HEK293 (cell line): ENCODE data around the gene FXYD5.

Experiments used
- CTCF ChIP-seq: fragments of 450-650 bp; formaldehyde crosslinking; IDR thresholded peaks from 2 replicates; pipeline ENCODE4 v1.5.1; 2016; ENCODE audit warnings: missing biosample characterization, missing genetic modification characterization
- PRDM6 ChIP-seq: fragments of 450-650 bp; formaldehyde crosslinking; IDR thresholded peaks from 2 replicates; pipeline ENCODE4 v1.5.1; 2017; ENCODE audit warnings: missing biosample characterization, missing genetic modification characterization
- ZNF274 ChIP-seq, 2 experiments: fragments of 200-500 bp in 1 of 2; fragments of 450-650 bp in 1 of 2; sonication (Bioruptor generic) in 1 of 2; formaldehyde crosslinking in 1 of 2; IDR thresholded peaks; 2 replicates each; pipeline versions ENCODE4 v1.5.1 to v1.6.1; 2014 to 2016; ENCODE audit warnings: borderline replicate concordance in 1 of 2, inconsistent platforms in 1 of 2, low read length in 1 of 2, missing biosample characterization in 1 of 2, missing genetic modification characterization in 1 of 2
- TF ChIP-seq, protein P1 (sequence below): sonication (generic); formaldehyde crosslinking; IDR thresholded peaks from 2 replicates; pipeline ENCODE4 v1.8.1; 2022; ENCODE audit warnings: mild to moderate bottlenecking, moderate library complexity, missing genetic modification reagents

DNA sequence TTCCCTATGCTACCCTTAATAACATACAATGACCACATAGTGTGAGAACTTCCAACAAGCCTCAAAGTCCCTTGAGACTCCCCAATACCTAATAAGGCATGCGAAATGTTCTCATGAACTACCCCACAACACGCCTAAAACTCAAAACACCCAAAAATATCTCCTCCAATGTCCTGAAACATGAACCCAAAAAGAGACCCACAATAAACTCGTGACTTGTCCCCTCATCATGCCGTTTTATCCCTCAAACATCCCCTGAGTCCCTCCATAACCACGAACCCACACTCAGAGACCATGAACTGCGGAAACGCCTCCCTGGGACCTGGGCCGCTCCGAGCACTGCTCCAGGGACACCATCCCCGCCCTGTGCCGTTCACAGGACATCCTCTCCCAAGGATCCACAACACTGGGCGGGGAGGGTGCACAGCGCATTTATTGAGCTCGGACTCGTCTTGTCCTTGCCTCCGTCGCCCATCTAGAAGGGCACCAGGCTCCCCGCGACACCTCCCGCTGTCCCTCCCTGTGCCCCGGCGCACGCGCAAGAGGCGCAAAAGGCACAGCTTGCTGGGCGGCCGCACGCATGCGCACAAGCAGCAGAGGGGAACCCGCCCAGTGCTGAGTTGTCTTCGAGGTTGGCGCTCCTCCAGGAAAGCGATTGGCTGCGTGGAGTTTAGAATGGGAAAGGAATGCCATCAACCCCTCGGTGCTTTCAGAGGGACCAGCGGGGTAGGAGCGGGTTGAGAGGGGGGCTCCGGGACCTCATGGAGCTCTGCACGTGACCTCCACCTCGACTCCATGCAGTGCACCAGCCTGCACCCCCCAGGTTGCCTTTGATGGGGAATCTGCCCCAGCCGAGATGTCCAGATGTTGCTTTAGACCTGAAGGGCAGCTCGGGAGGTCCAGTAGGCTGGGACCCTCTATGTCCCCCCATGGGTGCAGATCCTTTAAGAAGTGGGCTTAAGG is 30.2 kb upstream of the FXYD5 start:
- TF ChIP-seq CTCF (tag by site-specific recombination), result no peak
- TF ChIP-seq, protein P1, sequence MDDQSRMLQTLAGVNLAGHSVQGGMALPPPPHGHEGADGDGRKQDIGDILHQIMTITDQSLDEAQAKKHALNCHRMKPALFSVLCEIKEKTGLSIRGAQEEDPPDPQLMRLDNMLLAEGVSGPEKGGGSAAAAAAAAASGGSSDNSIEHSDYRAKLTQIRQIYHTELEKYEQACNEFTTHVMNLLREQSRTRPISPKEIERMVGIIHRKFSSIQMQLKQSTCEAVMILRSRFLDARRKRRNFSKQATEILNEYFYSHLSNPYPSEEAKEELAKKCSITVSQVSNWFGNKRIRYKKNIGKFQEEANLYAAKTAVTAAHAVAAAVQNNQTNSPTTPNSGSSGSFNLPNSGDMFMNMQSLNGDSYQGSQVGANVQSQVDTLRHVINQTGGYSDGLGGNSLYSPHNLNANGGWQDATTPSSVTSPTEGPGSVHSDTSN (CRISPR knock-in tag), result no peak
- TF ChIP-seq ZNF274 (IDR thresholded peaks at IDR 0.05; ENCODE audit: low read length), result no peak
- no peak for TF ChIP-seq ZNF274 (tag by site-specific recombination; IDR thresholded peaks at IDR 0.05; ENCODE audit: borderline replicate concordance)
- TF ChIP-seq PRDM6, result no peak
